ENCODE results near the gene MRAS. TPM values are rescaled to one million over a fixed set of nuclear protein-coding genes. Genes with fewer than 3 reads are reported as not detected.
A peak's percentile ranks its signal among the peaks of the same experiment; 100 is the strongest.

MRAS gene
- total and polyA plus RNA-seq, 2 of the 13 experiments (the other 11 are each of a cell fraction or from before 2014, with no cell fraction given) = 8.8 to 36.2 TPM

GRCh38 chr3:138381950-138382715, 33.8 kb downstream of the MRAS start (continued):
- TF ChIP-seq HMGXB3 (CRISPR knock-in tag; IDR thresholded peaks at IDR 0.05; ENCODE audit: borderline replicate concordance) (no peak), ISX (CRISPR knock-in tag; conservative IDR thresholded peaks at IDR 0.05) (no peak), ATF3 (CRISPR knock-in tag; IDR thresholded peaks at IDR 0.05) (peak; percentile 47; the same call in 1 of the 2 replicates), THAP9 (CRISPR knock-in tag; IDR thresholded peaks at IDR 0.05; ENCODE audit: borderline replicate concordance) (peak; percentile 92), ADNP (CRISPR knock-in tag; IDR thresholded peaks at IDR 0.05) (0 out of 2 replicates have a peak, but pooled peaks have one; percentile 53), ZFAT (CRISPR knock-in tag; conservative IDR thresholded peaks at IDR 0.05) (no peak), MAF1 (CRISPR knock-in tag; IDR thresholded peaks at IDR 0.05; ENCODE audit: borderline replicate concordance) (no peak), ZNF550 (CRISPR knock-in tag; IDR thresholded peaks at IDR 0.05; ENCODE audit: borderline replicate concordance) (no peak), FOXK2 (IDR thresholded peaks at IDR 0.05) (no peak), GATAD2A (CRISPR knock-in tag; IDR thresholded peaks at IDR 0.05) (peak; percentile 51; the same call in 1 of the 2 replicates), AGO1 (IDR thresholded peaks at IDR 0.05; ENCODE audit: low read depth, low read length, poor library complexity, severe bottlenecking) (no peak), TOE1 (CRISPR knock-in tag; IDR thresholded peaks at IDR 0.05) (no peak), THAP11 (CRISPR knock-in tag; IDR thresholded peaks at IDR 0.05) (0 out of 2 replicates have a peak, but pooled peaks have one; percentile 44), ZNF326 (CRISPR knock-in tag; IDR thresholded peaks at IDR 0.05; ENCODE audit: borderline replicate concordance) (no peak), MTA1 (CRISPR knock-in tag; IDR thresholded peaks at IDR 0.05; ENCODE audit: borderline replicate concordance) (peak; percentile 60; the same call in 1 of the 2 replicates), ZBTB26 (CRISPR knock-in tag; IDR thresholded peaks at IDR 0.05; ENCODE audit: borderline replicate concordance) (no peak), KDM2A (CRISPR knock-in tag; IDR thresholded peaks at IDR 0.05; ENCODE audit: borderline replicate concordance, low read depth) (peak; percentile 31; the same call in 1 of the 2 replicates), ZNF691 (CRISPR knock-in tag; IDR thresholded peaks at IDR 0.05; ENCODE audit: borderline replicate concordance, low read depth) (0 out of 2 replicates have a peak, but pooled peaks have one; percentile 59)
